HG02870 (cell line): Measurements from ENCODE around the gene HADH.
"Not testable (repeated sequence)": the region's sequence is repeated elsewhere in the genome, so short reads cannot be mapped to it uniquely, and the experiment has no call there.

Experiments used
- ATAC-seq: cut with Tn5 transposase; IDR thresholded peaks from one replicate; pipeline ENCODE4 v1.9.1; 2021; ENCODE audit warnings: mild to moderate bottlenecking, moderate library complexity; ENCODE audit not compliant: unreplicated experiment

Gene HADH

DNA sequence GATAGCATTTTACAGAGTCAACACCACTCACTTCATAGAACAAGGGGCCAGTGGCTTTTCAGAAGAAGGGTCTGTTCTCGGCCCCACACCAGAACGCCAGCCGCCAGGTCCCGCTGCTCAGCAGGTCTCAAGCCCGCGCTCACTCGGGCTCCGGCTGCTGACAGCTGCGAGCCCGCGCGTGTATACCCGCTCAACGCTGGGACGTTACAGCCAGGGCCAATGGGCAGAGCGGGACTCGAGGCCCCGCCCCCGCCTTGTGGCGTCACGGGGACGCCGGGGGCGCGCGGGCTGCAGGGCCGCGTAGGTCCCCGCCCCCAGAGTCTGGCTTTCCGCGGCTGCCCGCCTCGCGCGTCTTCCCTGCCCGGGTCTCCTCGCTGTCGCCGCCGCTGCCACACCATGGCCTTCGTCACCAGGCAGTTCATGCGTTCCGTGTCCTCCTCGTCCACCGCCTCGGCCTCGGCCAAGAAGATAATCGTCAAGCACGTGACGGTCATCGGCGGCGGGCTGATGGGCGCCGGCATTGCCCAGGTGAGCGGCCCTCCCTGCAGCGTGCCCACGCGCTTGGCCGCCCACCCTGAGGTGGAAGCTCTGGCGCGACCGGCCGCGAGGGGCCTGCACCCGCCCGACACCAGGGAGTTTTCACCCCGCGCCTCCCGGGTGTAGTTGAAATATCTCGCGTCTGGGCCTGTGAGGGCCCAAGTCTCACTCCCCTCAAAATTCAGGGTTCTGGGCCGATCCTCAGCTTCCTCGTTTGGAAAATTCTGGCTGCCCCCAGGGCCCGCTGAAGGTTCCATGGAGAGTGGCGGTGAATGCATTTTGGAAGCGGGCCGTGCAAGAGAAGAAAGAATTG is at the start of gene HADH:
Gene HADH (plus strand): TSS at position 353 of the 850 bp plus-strand sequence. CDS start 44 bp downstream, at position 397.
- ATAC-seq, result peak; percentile 87

- ATAC-seq, result no peak
These were observed 43.9 kb upstream of the HADH start for GRCh38 chr4:107945809-107946208.

DNA sequence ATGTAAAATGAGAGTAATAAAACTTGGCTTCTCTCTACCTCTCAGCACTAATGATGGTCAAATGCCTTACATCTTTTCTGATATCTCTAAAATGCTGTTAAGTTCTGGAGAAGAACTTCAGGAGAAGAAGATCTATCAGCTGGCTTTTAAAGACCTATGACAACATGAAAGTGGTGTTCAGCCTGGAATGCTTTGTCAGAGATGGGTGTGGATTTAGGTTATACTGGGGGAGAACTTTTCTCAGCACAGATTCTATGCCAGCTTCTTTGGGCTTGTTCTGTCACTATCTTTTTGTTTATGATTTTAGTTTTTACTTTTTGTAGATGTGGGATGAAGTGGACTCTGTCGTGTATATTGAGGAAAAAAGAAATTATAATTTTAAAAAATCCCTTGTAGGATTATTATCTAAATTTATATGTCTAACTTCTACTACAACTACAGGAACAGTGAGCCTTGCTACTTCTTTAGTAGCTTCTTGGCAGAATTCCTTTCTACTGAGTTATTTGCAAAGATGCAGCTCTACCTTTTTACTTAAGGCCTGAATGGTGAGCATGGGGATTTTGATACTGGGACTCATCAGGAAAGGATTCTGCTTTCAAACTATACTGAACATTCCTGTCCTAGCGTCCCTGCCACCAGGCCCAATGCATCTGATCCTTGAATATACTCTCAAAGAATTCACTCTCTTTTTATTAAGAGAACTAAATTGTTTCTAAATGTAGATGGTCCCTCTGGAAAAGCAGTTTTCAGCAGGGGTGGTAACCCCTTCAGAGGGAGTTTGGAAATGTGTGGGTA is 38.7 kb upstream of the HADH start:
- no peak for ATAC-seq

DNA sequence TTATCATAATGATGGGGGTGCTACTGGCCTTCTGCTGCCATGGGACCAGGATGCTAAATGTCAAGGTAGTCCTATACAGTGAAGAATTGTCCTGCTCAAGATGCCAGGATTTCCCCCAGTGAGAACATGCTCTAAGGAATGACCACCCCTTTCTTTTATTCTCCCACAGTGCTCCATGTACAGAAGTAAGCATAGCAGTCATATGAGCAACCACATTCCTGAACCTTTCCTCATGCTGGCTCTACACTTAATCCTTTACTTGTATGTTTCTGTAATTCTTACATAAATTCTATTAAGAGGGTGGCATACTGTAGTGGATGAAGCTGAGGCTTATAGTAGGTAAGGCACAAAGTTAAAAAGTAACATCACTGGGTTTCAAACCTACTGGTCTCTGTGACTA is 38.1 kb upstream of the HADH start:
- no peak for ATAC-seq

DNA sequence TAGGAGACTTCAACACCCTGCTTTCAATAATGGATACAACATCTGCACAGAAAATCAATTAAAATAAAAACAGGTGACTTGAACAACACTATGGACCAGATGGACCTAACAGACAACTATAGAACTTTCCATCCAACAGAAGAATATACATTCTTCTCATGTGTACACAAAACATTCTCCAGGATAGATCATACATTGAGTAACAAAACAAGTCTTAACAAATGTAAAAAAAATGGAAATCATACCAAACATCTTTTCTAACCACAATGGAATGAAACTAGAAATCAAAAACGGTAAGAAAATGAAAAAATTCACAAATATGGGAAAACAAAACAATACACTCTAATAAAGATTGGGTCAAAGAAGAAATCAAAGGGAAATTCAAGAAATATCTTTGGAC is 33.7 kb upstream of the HADH start:
- no peak for ATAC-seq

GRCh38 chr4:107966903-107967302 is 22.8 kb upstream of the HADH start:
- ATAC-seq, result no peak

DNA sequence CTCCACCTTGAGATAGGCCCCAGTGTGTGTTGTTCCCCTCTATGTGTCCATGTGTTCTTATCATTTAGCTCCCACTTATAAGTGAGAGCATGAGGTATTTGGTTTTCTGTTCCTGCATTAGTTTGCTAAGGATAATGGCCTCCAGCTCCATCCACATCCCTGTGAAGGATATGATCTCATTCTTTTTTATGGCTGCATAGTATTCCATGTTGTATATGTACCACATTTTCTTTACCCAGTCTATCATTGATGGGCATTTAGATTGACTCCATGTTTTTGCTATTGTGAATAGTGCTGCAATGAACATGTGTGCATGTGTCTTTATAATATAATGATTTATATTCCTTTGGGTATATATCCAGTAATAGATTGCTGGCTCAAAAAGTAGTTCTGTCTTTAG is 22.2 kb upstream of the HADH start:
- not testable (repeated sequence) for ATAC-seq

GRCh38 chr4:107967921-107968320 is 21.8 kb upstream of the HADH start:
- not testable (repeated sequence) for ATAC-seq

GRCh38 chr4:107970063-107970798 is 19.5 kb upstream of the HADH start:
- no peak for ATAC-seq

DNA sequence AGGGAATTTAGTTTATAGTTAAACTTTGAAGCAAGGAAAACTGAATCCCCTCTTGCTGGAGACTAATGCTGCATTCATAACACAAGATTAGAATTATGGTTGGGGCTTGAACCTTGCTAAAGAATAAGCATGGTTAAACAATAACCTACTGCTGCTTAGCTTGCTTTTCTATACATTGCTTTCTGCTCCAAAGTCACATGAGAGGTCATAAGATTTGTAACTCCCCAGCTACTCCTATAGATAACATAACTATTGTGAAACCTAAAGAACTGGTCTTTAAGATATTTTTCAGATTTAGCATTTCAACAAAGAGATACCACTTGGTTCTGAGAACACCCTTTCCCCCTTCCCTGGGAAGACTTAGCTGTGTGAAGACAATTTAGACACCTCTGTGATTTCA is 17.1 kb upstream of the HADH start:
- ATAC-seq, result no peak

DNA sequence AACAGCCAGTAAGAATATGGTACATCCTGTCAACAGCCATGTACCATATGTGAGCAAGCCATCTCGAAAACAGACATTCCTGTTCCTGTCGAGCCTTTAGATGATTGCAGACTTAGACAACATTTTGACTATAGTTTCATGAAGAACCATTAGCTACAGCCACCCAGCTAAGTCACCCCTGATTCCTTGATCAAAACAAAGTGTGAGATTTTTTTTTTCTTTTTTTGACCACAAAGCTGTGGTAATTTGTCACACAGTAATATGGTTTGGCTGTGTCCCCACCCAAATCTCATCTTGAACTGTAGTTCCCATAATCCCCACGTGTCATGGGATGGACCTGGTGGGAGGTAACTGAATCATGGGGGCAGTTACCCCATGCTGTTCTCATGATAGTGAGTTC is 15.2 kb upstream of the HADH start:
- no peak for ATAC-seq

GRCh38 chr4:107977482-107977881 is 12.2 kb upstream of the HADH start:
- no peak for ATAC-seq

DNA sequence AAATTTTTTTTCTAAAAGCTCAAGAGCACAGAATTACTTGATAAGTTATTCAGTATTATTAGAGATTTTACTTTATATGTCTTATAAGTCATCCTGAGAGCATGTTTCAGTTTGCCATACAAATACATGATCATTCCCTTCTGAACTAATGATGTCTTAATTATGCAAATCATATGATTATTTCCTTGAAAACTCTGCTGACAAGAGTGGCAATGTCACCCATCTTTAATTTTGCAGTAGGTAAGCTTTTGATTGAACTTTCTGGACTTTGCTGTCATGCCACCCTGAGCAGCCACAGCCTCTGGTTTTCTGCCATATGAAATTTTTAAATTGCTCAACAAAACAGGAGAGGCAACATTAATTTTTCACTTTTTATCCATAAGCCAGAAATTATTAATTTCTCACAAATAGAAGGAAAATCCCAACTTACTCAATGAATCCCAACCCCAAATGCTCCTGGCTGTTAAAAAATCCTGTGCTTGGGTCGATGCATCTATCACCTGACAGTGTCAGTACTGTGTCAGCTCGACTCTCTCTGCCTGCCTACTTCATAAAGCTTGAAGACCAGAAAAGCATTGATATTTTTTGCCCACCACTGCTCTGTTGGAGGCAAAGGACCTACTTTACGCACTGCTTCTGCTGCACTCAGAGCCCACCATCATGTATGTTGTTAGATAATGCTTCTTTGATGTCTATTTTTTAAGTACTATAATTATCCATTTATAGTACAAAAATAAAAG is 11.6 kb upstream of the HADH start:
- ATAC-seq, result no peak

DNA sequence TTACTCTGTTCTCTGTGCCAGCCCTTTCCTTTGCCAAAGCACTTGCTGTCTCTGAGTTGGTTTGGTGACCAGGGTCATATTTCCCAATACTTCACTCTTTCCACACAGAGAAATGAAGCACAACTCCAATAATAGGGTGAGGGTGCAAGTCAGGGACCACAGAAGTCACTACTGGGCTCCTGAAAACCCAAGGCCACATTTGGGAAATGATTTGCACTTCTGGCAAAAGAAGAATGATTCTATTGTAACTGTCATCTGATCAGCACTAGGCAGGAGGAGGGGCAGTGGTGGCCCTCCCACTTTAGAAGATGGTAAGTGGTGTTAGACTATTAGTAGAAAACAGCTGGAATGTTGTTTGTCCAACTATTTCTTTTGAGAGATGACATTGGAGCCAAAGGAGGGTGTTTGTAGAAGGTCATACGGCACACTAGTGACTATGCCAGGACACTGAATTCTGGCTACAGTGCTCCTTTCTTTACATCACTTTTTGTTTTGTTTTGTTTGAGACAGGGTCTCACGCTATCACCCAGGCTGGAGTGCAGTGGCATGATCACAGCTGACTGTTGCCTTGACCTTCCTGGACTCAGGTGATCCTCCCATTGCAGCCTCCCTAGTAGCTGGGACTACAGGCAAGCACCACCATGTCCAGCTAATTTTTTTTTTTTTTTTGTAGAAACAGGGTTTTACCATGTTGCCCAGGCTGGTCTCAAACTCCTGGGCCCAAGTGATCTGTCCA is 10.8 kb upstream of the HADH start:
- no peak for ATAC-seq

- ATAC-seq, result no peak
These were observed 1.6 kb upstream of the HADH start for GRCh38 chr4:107987916-107988762.

DNA sequence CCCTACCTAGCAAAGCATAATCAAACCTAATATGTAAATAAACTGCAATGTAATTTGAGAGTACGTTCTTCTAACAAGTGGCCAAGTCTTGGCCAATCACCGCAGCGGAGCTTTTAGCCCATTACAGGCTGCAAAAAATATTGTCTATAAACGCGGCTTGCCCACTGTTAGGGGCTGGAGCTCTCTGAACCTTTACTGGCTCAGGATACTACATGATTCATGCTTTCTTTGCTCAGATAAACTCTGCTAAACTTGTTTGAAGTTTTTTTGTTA is 990 bp upstream of the HADH start:
- ATAC-seq, result no peak

- ATAC-seq, result no peak
These were observed 540 bp upstream of the HADH start for GRCh38 chr4:107989162-107989536.

DNA sequence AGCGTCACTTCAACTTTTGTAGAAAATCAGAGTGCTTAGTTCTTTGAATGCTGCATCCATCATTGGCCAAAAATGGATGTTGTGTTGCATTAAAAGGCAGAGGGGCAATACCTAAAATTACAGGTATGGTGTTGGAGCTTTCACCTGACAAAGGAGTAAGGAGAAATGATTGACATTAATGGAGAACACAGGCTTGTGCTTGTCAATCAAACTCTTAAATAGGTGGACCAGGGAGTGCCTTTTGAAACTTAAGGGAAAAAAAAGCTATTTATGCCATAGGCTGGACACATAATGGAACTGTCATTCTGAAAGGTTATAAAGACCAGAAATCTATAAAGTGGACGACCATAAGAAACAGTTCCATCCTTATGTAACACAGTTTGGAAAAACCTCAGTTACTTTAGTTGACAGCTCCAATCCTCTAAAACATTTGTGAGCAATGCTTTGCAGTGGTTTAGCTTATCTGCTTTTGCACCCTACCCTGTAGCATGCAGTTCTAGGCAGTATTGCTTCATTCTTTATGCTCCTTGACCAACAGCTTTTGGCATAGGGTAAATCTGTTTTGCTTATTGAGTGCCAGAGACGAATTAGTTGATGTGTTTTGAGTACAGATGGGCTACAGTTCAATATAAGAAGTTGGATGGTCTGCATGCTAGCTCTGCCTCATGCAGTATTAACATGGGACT is 2.4 kb downstream of the HADH start:
- peak; percentile 0 for ATAC-seq

DNA sequence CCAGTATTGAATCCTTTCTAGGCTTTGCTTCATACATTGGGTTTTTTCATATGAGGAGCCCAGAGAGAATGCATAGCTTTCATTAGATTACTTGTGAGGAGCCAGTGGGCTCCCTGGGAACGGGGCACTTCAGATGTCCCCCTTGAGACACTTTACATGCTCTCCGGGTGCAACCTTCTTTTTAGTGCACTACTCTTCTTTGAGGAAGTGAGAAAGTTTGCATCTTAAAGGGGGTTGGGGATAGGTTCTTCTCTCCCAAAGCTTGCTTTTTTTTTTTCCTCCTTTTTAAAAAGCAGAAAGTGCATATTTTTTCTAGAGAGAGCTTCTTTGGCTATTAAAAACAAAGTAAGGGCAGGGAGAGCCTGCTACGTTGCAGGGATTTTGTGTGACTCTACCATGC is 4.3 kb downstream of the HADH start:
- ATAC-seq, result peak; percentile 26
